Cardiac fibroblast (primary cell): ENCODE results near the gene TMEM72.

ENCODE experiments used
- DNase-seq, 2 donors: peaks; one replicate each; pipeline versions ENCODE4 v3.0.0 to v3.0.0-alpha.2; 2010; ENCODE audit warnings: low read depth in 2 of 2
- H3K4me3 ChIP-seq, 2 donors: replicated peaks in 1 of 2; 1 replicate in 1 of 2; 2 replicates in 1 of 2; pipeline ENCODE4 v1.5.1; 2011; ENCODE audit warnings: low read depth in 2 of 2, low read length in 2 of 2, mild to moderate bottlenecking in 2 of 2, moderate library complexity in 1 of 2
- TF ChIP-seq, protein P1 (sequence below): IDR thresholded peaks from one replicate; pipeline ENCODE4 v1.5.1; 2011; ENCODE audit warnings: low read depth, mild to moderate bottlenecking, low read length, inconsistent platforms

The TMEM72 gene

GRCh38 chr10:44958196-44958897, 47.2 kb downstream of the TMEM72 start:
- DNase-seq = peak; percentile 48 to 69
- H3K4me3 ChIP-seq = peak overlapping the region; percentile 68 to 83
- TF ChIP-seq, protein P1, sequence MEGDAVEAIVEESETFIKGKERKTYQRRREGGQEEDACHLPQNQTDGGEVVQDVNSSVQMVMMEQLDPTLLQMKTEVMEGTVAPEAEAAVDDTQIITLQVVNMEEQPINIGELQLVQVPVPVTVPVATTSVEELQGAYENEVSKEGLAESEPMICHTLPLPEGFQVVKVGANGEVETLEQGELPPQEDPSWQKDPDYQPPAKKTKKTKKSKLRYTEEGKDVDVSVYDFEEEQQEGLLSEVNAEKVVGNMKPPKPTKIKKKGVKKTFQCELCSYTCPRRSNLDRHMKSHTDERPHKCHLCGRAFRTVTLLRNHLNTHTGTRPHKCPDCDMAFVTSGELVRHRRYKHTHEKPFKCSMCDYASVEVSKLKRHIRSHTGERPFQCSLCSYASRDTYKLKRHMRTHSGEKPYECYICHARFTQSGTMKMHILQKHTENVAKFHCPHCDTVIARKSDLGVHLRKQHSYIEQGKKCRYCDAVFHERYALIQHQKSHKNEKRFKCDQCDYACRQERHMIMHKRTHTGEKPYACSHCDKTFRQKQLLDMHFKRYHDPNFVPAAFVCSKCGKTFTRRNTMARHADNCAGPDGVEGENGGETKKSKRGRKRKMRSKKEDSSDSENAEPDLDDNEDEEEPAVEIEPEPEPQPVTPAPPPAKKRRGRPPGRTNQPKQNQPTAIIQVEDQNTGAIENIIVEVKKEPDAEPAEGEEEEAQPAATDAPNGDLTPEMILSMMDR = no peak

GRCh38 chr10:44958898-44959246, 47.7 kb downstream of the TMEM72 start:
- H3K4me3 ChIP-seq = peak overlapping the region; percentile 68 to 83
- TF ChIP-seq, protein P1 = no peak
- DNase-seq = no peak

- peak; percentile 79 to 83 for DNase-seq
- TF ChIP-seq, protein P1 = no peak
- H3K4me3 ChIP-seq = peak within 1 kb of the TSS; percentile 68 to 83
These were observed 48.3 kb downstream of the TMEM72 start, which contains the start of gene RASSF4 for GRCh38 chr10:44959247-44960087. TSS of gene RASSF4 (plus strand) at chr10:44959802. CDS start at chr10:44970203, 10,401 bp downstream.

DNA sequence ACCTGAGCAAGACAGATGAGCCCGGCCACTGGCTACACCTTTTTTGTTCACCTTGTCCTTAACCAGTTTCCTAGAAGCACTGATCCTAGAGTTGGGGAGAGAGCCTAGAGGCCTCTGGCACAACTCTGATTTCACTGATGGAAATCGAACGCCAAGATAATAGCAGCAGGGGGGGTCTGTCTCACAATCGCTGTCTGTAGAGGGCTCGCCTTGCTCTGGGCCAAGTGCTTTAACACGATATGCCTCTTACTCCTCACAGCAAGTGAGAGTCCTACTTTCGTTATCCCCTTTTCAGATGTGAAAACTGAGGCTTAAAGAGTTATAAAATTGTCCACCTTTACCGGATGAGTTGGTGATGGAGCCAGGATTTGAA, 48.9 kb downstream of the TMEM72 start:
- DNase-seq = no peak
- peak overlapping the region; percentile 55 to 83 for H3K4me3 ChIP-seq
- TF ChIP-seq, protein P1 = no peak

- H3K4me3 ChIP-seq = peak overlapping the region; percentile 55 to 83
- no peak for DNase-seq
- TF ChIP-seq, protein P1 = no peak
These were observed 49.5 kb downstream of the TMEM72 start for GRCh38 chr10:44960482-44961229.

DNA sequence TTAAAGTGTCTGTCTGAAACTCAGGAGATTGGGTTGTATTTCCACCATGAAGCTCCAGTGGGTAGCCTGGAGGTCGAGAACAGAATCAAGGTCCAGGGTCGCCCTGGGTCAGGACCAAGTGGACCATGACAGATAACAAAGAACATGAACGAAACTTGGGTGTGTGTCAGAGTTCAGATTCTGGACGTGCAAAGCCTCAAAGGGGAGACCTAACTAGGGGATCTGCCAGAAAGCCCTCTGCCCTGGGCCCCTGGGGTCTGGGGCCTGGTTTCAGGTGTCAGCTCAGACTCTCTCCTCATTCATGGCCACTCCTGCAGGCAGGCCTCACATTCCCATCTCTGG, 50.1 kb downstream of the TMEM72 start:
- TF ChIP-seq, protein P1 = no peak
- no peak for DNase-seq
- H3K4me3 ChIP-seq = no peak overlapping the region
